ENCODE measurements around the gene CPEB3. TPM values are rescaled to one million over a fixed set of nuclear protein-coding genes. Genes with fewer than 3 reads are reported as not detected.

CPEB3 gene
- total and polyA plus RNA-seq, 4 donors, result 2.1 to 8.4 (median 5.1) TPM

DNA sequence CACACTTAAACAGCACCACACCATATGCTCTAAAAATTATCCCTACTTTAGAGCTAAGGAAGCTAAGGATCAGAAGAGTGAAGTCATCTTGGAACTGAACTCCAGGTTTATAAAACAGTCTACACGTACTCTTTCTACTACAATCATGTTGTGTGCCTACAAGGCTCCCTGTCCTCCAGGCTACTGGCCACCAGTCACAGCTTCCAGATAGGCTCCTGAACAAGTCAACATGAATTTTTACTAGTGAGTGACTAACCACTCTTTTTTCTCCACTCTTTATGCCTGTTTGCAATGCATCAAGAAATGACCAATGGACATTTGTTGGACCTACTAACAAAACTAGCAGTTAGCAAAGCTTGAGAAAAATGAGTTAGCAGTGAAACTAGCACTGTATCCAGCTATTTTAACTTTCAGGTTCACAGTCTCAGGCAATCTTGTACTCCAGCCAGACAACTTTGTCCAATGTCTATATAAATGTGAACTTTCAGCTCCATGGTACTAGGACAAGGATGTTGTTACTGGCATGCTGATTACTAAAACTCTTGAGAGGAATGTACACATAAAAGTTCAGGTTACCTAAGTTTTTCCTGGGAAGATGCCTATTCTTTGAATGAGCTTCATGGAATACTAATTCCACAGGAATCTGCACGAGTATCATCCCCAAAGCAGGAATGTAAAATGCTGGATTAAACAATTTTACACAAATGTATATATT, 187.3 kb downstream of the CPEB3 start:
- H3K4me1 ChIP-seq (ENCODE audit: control insufficient read depth in 4 of 4, insufficient read depth in 4 of 4, low read length in 3 of 4), result peaks cover 10 to 63% (median 49%) of the 10 kb centered on the region in 4 donors
- H3K27ac ChIP-seq (ENCODE audit: low read depth in 1 of 2, low read length in 2 of 2), result peak overlapping the region; percentile 66 to 71
- no peaks in the 10 kb centered on the region for H3K27me3 ChIP-seq (ENCODE audit: control insufficient read depth in 4 of 4, insufficient read depth in 4 of 4, low read length in 3 of 4)
- no peak for TF ChIP-seq GABPA (IDR thresholded peaks at IDR 0.05 in 1 of 2, conservative IDR thresholded peaks at IDR 0.05 in 1 of 2)
- TF ChIP-seq FOXA2 (IDR thresholded peaks at IDR 0.05), result peak; percentile 78
- TF ChIP-seq EGR1 (IDR thresholded peaks at IDR 0.05; ENCODE audit: low read depth in 2 of 2), result peak in 1 of 2 donors; percentile 83
- peak; percentile 49 to 56 for TF ChIP-seq RAD21 (IDR thresholded peaks at IDR 0.05)
- peak; percentile 45 to 92 for TF ChIP-seq JUND (IDR thresholded peaks at IDR 0.05)
- TF ChIP-seq HNF4A (conservative IDR thresholded peaks at IDR 0.05), result peak; percentile 91 to 96
- TF ChIP-seq, protein P1, sequence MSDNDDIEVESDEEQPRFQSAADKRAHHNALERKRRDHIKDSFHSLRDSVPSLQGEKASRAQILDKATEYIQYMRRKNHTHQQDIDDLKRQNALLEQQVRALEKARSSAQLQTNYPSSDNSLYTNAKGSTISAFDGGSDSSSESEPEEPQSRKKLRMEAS (IDR thresholded peaks at IDR 0.05), result peak; percentile 79
- TF ChIP-seq TAF1 (conservative IDR thresholded peaks at IDR 0.05), result no peak
- TF ChIP-seq FOXA1 (IDR thresholded peaks at IDR 0.05), result peak; percentile 90
- TF ChIP-seq, protein P2, sequence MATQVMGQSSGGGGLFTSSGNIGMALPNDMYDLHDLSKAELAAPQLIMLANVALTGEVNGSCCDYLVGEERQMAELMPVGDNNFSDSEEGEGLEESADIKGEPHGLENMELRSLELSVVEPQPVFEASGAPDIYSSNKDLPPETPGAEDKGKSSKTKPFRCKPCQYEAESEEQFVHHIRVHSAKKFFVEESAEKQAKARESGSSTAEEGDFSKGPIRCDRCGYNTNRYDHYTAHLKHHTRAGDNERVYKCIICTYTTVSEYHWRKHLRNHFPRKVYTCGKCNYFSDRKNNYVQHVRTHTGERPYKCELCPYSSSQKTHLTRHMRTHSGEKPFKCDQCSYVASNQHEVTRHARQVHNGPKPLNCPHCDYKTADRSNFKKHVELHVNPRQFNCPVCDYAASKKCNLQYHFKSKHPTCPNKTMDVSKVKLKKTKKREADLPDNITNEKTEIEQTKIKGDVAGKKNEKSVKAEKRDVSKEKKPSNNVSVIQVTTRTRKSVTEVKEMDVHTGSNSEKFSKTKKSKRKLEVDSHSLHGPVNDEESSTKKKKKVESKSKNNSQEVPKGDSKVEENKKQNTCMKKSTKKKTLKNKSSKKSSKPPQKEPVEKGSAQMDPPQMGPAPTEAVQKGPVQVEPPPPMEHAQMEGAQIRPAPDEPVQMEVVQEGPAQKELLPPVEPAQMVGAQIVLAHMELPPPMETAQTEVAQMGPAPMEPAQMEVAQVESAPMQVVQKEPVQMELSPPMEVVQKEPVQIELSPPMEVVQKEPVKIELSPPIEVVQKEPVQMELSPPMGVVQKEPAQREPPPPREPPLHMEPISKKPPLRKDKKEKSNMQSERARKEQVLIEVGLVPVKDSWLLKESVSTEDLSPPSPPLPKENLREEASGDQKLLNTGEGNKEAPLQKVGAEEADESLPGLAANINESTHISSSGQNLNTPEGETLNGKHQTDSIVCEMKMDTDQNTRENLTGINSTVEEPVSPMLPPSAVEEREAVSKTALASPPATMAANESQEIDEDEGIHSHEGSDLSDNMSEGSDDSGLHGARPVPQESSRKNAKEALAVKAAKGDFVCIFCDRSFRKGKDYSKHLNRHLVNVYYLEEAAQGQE (IDR thresholded peaks at IDR 0.05), result peak; percentile 70
- TF ChIP-seq YY1 (IDR thresholded peaks at IDR 0.05), result peak; percentile 77
- TF ChIP-seq, protein P3, sequence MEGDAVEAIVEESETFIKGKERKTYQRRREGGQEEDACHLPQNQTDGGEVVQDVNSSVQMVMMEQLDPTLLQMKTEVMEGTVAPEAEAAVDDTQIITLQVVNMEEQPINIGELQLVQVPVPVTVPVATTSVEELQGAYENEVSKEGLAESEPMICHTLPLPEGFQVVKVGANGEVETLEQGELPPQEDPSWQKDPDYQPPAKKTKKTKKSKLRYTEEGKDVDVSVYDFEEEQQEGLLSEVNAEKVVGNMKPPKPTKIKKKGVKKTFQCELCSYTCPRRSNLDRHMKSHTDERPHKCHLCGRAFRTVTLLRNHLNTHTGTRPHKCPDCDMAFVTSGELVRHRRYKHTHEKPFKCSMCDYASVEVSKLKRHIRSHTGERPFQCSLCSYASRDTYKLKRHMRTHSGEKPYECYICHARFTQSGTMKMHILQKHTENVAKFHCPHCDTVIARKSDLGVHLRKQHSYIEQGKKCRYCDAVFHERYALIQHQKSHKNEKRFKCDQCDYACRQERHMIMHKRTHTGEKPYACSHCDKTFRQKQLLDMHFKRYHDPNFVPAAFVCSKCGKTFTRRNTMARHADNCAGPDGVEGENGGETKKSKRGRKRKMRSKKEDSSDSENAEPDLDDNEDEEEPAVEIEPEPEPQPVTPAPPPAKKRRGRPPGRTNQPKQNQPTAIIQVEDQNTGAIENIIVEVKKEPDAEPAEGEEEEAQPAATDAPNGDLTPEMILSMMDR (IDR thresholded peaks at IDR 0.05; ENCODE audit: low read depth, low read length, missing input control), result no peak
- TF ChIP-seq, protein P4, sequence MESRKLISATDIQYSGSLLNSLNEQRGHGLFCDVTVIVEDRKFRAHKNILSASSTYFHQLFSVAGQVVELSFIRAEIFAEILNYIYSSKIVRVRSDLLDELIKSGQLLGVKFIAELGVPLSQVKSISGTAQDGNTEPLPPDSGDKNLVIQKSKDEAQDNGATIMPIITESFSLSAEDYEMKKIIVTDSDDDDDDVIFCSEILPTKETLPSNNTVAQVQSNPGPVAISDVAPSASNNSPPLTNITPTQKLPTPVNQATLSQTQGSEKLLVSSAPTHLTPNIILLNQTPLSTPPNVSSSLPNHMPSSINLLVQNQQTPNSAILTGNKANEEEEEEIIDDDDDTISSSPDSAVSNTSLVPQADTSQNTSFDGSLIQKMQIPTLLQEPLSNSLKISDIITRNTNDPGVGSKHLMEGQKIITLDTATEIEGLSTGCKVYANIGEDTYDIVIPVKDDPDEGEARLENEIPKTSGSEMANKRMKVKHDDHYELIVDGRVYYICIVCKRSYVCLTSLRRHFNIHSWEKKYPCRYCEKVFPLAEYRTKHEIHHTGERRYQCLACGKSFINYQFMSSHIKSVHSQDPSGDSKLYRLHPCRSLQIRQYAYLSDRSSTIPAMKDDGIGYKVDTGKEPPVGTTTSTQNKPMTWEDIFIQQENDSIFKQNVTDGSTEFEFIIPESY (IDR thresholded peaks at IDR 0.05), result peak; percentile 70
- peak; percentile 93 to 98 for TF ChIP-seq RXRA (IDR thresholded peaks at IDR 0.05)
- TF ChIP-seq, protein P5, sequence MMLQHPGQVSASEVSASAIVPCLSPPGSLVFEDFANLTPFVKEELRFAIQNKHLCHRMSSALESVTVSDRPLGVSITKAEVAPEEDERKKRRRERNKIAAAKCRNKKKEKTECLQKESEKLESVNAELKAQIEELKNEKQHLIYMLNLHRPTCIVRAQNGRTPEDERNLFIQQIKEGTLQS (IDR thresholded peaks at IDR 0.05), result no peak
- TF ChIP-seq NR2F2 (IDR thresholded peaks at IDR 0.05), result no peak
- peak; percentile 67 for TF ChIP-seq HNF4G (IDR thresholded peaks at IDR 0.05)
- peak; percentile 89 for TF ChIP-seq SP1 (IDR thresholded peaks at IDR 0.05)
- 35% methylated on average over 2 of the region's 2 CpGs for WGBS
- peak overlapping the region; percentile 6 to 34 for H3K9ac ChIP-seq (ENCODE audit: low read depth in 1 of 2, low read length in 2 of 2)
- H3K36me3 ChIP-seq (ENCODE audit: control insufficient read depth in 4 of 4, insufficient read depth in 3 of 4, low read depth in 1 of 4, low read length in 3 of 4), result no peaks in the 10 kb centered on the region
- no peak for DNase-seq (ENCODE audit: low spot score)
- H3K9me3 ChIP-seq (ENCODE audit: control insufficient read depth in 4 of 4, low read length in 3 of 4), result no peaks in the 10 kb centered on the region
- peak overlapping the region in 1 of 3 donors; percentile 18 for H3K4me3 ChIP-seq (ENCODE audit: low read depth in 1 of 3, low read length in 3 of 3)

Measured in liver (tissue), 9 donors.